ENCODE data around the gene PALLD. TPM values are rescaled to one million over a fixed set of nuclear protein-coding genes. Genes with fewer than 3 reads are reported as not detected.

PALLD gene
- total RNA-seq, 1 donor from 2014 or later, result 204 TPM

GRCh38 chr4:168734703-168735678 lies 238.1 kb downstream of the PALLD start:
- peak overlapping the region; percentile 20 to 42 for H3K4me3 ChIP-seq

GRCh38 chr4:168735735-168736134 lies 238.9 kb downstream of the PALLD start:
- Histone ChIP-seq H3K4me3 (peak overlapping the region; percentile 20 to 42), H3K27ac (peak overlapping the region; percentile 44 to 76), H3K9me3 (no peaks in the 10 kb centered on the region), H3K27me3 (no peaks in the 10 kb centered on the region), H3K36me3 (no peaks in the 10 kb centered on the region), H3K4me1 (peaks cover 0 to 18% of the 10 kb centered on the region in 2 donors)
- no peak for DNase-seq (ENCODE audit: low spot score in 2 of 2)
- TF ChIP-seq CTCF (IDR thresholded peaks at IDR 0.05), result no peak
- intact Hi-C loops (cut with DNase I), result no loop called here

More at GRCh38 chr4:168734703-168735678, 238.1 kb downstream of the PALLD start:
- no peak for TF ChIP-seq CTCF (IDR thresholded peaks at IDR 0.05)
- Histone ChIP-seq H3K4me1 (peaks cover 0 to 18% of the 10 kb centered on the region in 2 donors), H3K36me3 (no peaks in the 10 kb centered on the region), H3K27ac (peak overlapping the region; percentile 44 to 76), H3K9me3 (no peaks in the 10 kb centered on the region), H3K27me3 (no peaks in the 10 kb centered on the region)
- DNase-seq (ENCODE audit: low spot score in 2 of 2), result no peak
- intact Hi-C loops (cut with DNase I), result no loop called here

- no peaks in the 10 kb centered on the region for H3K27me3 ChIP-seq
- intact Hi-C loops (cut with DNase I), result no loop called here
- no peaks in the 10 kb centered on the region for H3K9me3 ChIP-seq
- H3K4me1 ChIP-seq, result peaks cover 0 to 18% of the 10 kb centered on the region in 2 donors
- no peaks in the 10 kb centered on the region for H3K36me3 ChIP-seq
- TF ChIP-seq CTCF (IDR thresholded peaks at IDR 0.05), result no peak
- no peak overlapping the region for H3K4me3 ChIP-seq
- no peak for DNase-seq (ENCODE audit: low spot score in 2 of 2)
- no peak overlapping the region for H3K27ac ChIP-seq
These were observed 240.3 kb downstream of the PALLD start for GRCh38 chr4:168736860-168737805.

- H3K27ac ChIP-seq, result no peak overlapping the region
- no peaks in the 10 kb centered on the region for H3K36me3 ChIP-seq
- intact Hi-C loops (cut with DNase I), result no loop called here
- H3K9me3 ChIP-seq, result no peaks in the 10 kb centered on the region
- TF ChIP-seq CTCF (IDR thresholded peaks at IDR 0.05), result no peak
- no peaks in the 10 kb centered on the region for H3K27me3 ChIP-seq
- H3K4me3 ChIP-seq, result no peak overlapping the region
- no peak for DNase-seq (ENCODE audit: low spot score in 2 of 2)
- peaks cover 0 to 18% of the 10 kb centered on the region in 2 donors for H3K4me1 ChIP-seq
These were observed 240.9 kb downstream of the PALLD start for GRCh38 chr4:168737806-168738172.

GRCh38 chr4:168739886-168740285 lies 243.0 kb downstream of the PALLD start:
- Histone ChIP-seq H3K4me1 (peaks cover 0 to 10% of the 10 kb centered on the region in 2 donors), H3K27me3 (no peaks in the 10 kb centered on the region), H3K27ac (no peak overlapping the region), H3K36me3 (no peaks in the 10 kb centered on the region), H3K9me3 (no peaks in the 10 kb centered on the region), H3K4me3 (no peak overlapping the region)
- intact Hi-C loops (cut with DNase I), result no loop called here
- TF ChIP-seq CTCF (IDR thresholded peaks at IDR 0.05), result no peak
- DNase-seq (ENCODE audit: low spot score in 2 of 2), result no peak
